RWPE2 (cell line): ENCODE data around the gene ANP32E.

Source experiments
- ATAC-seq: fragments of 200-7000 bp; cut with Tn5 transposase; 3 replicates; pipeline ENCODE4 v1.9.1; 2021; ENCODE audit warnings: low read depth
- DNase-seq: peaks from one replicate; pipeline ENCODE4 v3.0.0-alpha.2; 2020; ENCODE audit warnings: low spot score
- H3K27ac ChIP-seq: fragments of 450-650 bp; 2 replicates; pipeline ENCODE4 v1.5.1; 2017; ENCODE audit warnings: mild to moderate bottlenecking; ENCODE audit not compliant: poor library complexity, severe bottlenecking
- H3K27me3 ChIP-seq: fragments of 250-450 bp; sonication (Bioruptor Pico); 2 replicates; pipeline ENCODE4 v1.5.1; 2021; ENCODE audit warnings: mild to moderate bottlenecking, moderate library complexity; ENCODE audit not compliant: insufficient read depth, poor library complexity, severe bottlenecking
- H3K36me3 ChIP-seq: fragments of 250-450 bp; sonication (Bioruptor Pico); 2 replicates; pipeline ENCODE4 v1.5.1; 2020; ENCODE audit warnings: low read depth, mild to moderate bottlenecking, moderate library complexity
- H3K4me1 ChIP-seq: fragments of 250-450 bp; sonication (Bioruptor Pico); 2 replicates; pipeline ENCODE4 v1.5.1; 2021; ENCODE audit warnings: mild to moderate bottlenecking, moderate library complexity; ENCODE audit not compliant: insufficient read depth, poor library complexity, severe bottlenecking
- H3K4me3 ChIP-seq: fragments of 250-450 bp; sonication (Bioruptor Pico); 2 replicates; pipeline ENCODE4 v1.5.1; 2021; ENCODE audit warnings: mild to moderate bottlenecking, moderate library complexity; ENCODE audit not compliant: severe bottlenecking
- H3K9me3 ChIP-seq: fragments of 250-450 bp; sonication (Bioruptor Pico); 2 replicates; pipeline ENCODE4 v1.5.1; 2021; ENCODE audit warnings: mild to moderate bottlenecking, moderate library complexity; ENCODE audit not compliant: severe bottlenecking
- TF ChIP-seq, protein P1 (sequence below): fragments of 450-650 bp; IDR thresholded peaks from one replicate; pipeline ENCODE4 v1.5.1; 2017; ENCODE audit warnings: mild to moderate bottlenecking, moderate library complexity; ENCODE audit not compliant: poor library complexity, severe bottlenecking

ANP32E gene

DNA sequence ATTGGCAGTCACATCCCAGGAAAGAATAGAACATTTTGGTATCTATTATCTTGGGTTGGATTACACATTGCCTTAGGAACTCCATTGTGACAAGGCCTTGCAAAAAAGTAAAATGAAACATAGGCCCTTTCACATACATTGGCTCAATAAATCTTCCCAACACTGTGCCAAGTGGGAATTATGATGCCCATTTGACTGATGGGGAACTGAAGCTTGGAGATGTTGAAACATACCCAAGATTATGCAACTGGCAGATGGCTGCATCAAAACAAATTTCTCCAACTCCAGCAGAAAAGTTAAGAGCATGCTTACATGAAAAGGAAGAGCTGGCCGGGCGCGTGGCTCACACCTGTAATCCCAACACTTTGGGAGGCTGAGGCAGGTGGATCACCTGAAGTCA, 59.3 kb downstream of the ANP32E start:
- H3K9me3 ChIP-seq: no peaks in the 10 kb centered on the region
- no peaks in the 10 kb centered on the region for H3K36me3 ChIP-seq
- H3K4me3 ChIP-seq: no peak overlapping the region
- no peaks in the 10 kb centered on the region for H3K27me3 ChIP-seq
- TF ChIP-seq, protein P1, sequence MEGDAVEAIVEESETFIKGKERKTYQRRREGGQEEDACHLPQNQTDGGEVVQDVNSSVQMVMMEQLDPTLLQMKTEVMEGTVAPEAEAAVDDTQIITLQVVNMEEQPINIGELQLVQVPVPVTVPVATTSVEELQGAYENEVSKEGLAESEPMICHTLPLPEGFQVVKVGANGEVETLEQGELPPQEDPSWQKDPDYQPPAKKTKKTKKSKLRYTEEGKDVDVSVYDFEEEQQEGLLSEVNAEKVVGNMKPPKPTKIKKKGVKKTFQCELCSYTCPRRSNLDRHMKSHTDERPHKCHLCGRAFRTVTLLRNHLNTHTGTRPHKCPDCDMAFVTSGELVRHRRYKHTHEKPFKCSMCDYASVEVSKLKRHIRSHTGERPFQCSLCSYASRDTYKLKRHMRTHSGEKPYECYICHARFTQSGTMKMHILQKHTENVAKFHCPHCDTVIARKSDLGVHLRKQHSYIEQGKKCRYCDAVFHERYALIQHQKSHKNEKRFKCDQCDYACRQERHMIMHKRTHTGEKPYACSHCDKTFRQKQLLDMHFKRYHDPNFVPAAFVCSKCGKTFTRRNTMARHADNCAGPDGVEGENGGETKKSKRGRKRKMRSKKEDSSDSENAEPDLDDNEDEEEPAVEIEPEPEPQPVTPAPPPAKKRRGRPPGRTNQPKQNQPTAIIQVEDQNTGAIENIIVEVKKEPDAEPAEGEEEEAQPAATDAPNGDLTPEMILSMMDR: no peak
- H3K4me1 ChIP-seq: no peaks in the 10 kb centered on the region
- H3K27ac ChIP-seq: no peak overlapping the region
- DNase-seq (no peak), ATAC-seq (no peak)

DNA sequence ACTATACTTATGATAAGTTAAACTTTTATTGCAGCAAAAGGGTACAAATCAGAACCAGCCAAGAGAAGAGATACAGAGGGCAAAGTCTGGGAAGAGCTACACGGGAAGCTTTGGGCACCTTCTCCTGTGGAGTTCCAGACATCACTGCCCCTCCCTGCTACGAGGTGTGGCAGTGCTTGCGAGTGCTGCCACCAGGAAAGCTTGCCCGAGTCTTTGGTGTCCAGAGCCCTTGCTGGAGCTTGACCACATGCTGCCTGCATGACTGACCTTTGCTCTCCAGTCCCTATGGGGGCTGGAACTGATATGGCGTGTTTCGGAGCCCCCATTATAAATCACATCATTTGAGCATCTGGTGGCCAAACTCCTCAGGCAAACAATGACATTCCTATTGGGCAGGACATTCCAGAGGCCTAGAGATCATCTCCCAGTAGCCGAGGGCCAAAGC, 62.7 kb downstream of the ANP32E start:
- DNase-seq (no peak), ATAC-seq (no peak)
- Histone ChIP-seq H3K4me3 (no peak overlapping the region), H3K4me1 (no peaks in the 10 kb centered on the region), H3K36me3 (no peaks in the 10 kb centered on the region), H3K27ac (no peak overlapping the region), H3K9me3 (no peaks in the 10 kb centered on the region), H3K27me3 (no peaks in the 10 kb centered on the region)
- TF ChIP-seq, protein P1: no peak

DNA sequence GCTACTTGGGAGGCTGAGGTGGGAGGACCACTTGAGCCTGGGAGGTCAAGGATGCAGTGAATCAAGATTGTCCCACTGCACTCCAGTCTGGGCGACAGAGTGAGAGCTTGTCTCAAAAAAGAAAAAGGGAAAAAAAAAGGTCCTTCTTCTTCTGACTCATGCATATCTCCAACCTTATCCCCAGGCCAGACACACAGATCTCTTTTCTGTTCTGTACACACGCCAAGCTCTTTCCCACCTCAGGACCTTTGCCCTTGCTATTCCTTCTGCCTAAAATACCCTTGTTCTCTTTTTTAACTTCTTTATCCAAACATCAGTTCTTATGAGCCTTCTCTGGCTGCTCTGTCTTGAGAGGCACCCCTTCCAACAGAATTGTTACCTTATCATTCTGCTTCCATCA, 64.1 kb downstream of the ANP32E start:
- no peak overlapping the region for H3K27ac ChIP-seq
- TF ChIP-seq, protein P1: no peak
- DNase-seq (no peak), ATAC-seq (no peak)
- no peaks in the 10 kb centered on the region for H3K4me1 ChIP-seq
- H3K27me3 ChIP-seq: no peaks in the 10 kb centered on the region
- no peak overlapping the region for H3K4me3 ChIP-seq
- no peaks in the 10 kb centered on the region for H3K9me3 ChIP-seq
- no peaks in the 10 kb centered on the region for H3K36me3 ChIP-seq

DNA sequence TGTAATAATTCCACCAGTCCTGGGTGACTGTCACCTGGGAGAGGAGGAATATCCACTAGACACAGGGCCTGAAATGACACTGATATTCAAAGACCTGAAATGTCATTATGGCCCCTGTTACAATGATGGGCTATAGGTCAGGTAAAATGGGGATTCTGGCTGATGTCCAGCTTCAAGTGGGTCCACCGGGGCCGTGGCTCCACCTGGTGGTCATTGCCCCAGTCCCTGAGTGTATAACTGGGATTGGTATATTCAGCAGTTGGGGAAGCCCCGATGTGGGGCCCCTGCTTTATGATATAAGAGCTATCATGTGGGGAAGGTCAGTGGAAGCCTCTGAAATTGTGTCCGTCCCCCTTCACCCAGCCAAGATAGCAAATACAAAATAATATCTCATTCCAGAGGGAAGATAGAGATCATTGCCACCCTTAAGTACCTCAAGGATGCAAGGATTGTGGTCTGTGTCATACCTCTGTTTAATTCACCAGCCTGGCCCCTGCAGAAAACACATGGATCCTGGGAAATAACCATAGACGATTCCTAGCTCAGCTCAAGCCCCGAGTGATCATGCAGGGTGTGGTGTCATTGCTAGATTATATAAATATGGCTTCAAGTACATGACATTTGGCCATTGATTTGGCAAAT, 66.8 kb downstream of the ANP32E start:
- H3K4me3 ChIP-seq: no peak overlapping the region
- H3K4me1 ChIP-seq: no peaks in the 10 kb centered on the region
- no peaks in the 10 kb centered on the region for H3K36me3 ChIP-seq
- no peaks in the 10 kb centered on the region for H3K27me3 ChIP-seq
- ATAC-seq: peak; percentile 71
- H3K27ac ChIP-seq: no peak overlapping the region
- H3K9me3 ChIP-seq: no peaks in the 10 kb centered on the region
- TF ChIP-seq, protein P1: peak; percentile 86
- no peak for DNase-seq
